HS-27A (cell line): ENCODE measurements around the gene CYB5R3.
"Not testable (repeated sequence)": the region's sequence is repeated elsewhere in the genome, so short reads cannot be mapped to it uniquely, and the experiment has no call there.

Experiments
- DNase-seq: peaks from one replicate; pipeline ENCODE4 v3.0.0-alpha.2; 2012; ENCODE audit warnings: low read depth, missing footprints

Gene CYB5R3

DNA sequence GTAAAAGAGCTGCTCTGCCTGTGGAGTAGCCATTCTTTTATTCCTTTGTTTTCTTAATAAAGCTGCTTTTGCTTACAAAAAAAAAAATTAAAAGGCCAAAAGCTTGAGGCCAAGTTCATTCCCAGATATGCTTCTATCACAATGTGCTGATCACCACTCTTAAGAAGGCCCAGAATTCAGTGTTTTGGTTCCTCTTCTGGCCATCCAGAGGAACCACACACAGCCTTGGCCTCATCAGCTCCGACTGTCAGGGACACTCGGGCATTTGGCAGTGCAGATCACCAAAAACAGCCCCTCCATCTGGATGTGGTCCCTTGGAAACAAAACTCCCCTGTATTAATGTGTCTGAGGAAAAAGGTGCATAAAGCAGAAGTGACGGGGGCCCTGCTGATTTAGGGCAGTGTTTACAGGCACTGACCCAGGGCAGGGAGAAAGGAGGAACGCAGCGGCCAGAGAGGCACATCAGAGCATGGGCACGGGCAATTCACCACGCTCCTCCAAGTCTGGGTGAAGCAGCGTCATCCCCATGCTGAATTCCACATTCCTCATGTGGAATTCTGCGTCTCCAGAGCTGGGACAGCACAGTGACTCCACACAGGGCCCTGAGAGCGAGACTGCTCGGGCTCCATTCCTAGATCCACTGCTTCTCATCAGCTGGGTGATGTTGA, 52.2 kb downstream of the CYB5R3 start:
- DNase-seq, result no peak

DNA sequence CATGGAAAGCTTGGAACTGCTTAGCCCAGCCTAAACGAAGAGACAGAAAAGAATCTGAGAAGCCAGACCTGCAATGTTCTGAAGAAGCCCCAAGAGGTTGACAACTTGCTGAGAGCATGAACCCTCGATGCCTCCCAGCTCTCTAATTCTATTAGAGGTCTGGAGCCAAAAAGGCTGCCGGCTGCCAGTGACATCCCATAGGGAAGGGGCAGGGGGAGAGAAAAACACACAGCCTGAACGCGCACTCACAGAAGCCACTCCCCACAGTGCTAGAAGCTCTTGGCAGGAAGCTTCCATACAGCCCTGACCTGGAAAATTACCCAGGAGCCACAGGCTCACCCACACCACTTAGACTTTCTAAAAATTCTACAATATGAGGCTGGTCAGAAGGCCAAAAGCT, 52.9 kb downstream of the CYB5R3 start:
- DNase-seq, result no peak

DNA sequence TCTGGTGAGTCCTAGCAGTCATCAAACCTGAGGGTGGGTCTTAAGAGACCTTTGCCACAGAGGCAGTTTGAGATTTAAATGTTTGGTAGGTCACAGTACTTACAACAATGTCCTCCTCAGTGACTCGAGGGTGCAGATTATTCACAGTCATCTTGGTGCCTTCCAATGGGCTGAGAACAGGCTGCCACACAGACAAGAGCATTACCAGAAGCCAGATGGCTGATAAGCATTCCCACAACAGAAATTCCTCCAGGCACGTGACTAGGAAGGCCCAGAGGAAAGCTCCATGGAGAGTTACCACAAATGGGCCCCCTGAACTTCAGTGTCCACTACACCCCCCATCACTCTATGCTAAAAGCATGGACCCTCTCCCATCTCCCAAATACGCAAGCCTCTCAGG, 53.8 kb downstream of the CYB5R3 start:
- no peak for DNase-seq

DNA sequence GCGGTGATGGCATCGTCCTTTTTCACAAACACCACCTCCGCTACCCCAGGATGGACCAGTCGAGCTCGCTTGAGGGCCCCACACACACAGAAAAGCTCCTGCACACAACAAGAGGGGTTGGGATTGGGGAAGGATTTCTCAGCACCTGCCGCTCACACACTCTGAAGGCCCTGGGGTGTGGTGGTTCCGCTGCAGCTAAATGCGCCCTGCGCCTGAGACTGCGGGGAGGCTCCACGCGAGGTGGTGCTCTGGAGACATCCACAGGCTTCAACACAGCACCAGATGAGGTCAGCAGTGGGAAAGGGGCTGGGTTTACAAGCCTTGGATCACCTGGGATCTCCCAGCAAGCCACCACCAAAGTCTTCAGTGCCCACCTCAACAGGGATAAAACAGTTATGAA, 57.2 kb downstream of the CYB5R3 start:
- DNase-seq, result no peak

DNA sequence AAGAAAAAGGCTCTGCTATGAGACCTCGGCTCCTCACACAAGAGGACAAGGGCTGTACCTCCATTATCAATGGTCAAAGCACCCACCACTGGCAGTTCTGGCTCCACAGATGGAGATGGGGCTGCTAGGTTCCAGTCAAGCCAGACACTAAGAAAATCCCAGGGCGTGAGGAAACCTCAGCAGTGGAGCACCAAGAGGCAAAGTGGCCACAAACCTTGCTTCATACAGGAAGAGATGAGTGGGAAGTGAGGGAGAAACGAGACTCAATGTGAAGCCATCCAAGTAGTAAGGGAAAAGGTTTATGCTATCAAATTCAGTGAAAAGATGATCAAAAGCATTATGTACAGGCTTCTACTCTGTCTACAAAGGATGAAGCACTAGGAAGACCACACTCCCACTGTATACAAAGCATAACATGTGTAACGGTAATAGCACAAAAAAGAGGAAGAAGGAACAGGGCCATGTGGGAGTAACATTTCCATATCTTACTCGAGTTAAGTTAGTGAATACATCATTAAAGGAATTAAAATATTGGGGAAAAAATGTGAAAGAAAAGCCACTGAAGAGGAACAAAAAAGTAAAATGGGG, 61.5 kb downstream of the CYB5R3 start:
- DNase-seq, result no peak

DNA sequence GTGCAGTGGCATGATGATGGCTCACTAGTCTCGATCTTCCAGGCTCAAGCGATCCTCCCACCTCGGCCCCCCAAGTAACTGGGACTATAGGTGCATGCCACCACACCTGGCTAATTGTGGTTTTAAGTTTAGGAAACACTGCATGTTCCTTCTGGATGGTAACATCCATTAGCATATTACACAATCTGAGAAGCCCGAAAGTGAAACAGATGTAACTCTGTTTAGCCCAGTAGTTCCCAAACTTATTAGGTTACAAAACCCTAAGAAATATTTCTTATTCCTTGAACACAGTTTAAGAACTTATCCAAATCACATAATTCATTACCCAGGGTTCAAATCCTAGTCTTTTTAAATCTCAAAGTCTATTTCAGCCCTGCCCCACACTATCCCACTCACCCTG, 62.8 kb downstream of the CYB5R3 start:
- no peak for DNase-seq

DNA sequence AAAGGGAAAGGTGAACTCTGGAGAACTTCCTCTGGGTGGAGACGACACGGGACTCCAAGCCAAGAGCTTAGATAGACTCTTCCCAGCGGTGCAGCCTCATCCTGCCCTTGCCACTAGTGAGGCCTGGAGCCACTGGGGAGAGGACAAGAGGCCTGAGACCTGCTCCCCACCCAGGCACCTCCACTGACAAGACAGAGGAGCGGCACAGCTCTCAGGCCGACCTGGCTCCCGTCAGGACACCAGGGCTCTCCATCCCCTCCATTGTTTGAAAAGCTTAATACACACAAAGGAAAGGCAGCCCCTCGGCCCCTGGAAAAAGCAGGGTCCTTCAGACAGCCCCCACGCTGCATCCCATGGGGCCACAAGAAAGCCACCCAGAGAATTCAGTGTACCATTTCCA, 64.1 kb downstream of the CYB5R3 start:
- no peak for DNase-seq

DNA sequence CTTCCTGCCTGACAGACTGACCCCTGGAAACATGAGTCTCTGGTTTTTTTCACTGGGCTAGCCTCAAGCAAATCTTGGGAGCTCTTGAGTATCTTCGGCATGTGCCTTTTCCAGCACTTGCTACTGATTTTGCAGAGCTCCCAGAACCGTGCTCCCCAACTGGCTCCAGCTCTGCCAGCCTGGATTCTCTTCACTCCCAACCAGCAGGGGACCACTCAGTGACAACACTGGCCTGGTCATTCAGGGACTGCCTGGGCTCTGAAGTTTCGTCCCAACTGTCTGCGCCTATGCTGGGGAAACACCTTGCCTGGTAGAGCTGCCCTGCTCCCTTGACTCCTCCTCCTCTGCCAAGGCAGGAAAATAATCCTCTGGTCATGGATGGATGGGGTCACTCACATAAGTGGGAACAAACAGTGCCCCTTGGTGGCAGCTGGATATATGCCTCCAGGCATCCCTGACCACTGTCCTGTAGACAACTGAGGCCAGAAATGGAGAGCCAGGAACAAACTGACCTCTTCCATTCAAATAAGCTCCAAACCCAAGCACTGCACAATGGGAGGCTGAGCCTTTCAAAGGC, 64.7 kb downstream of the CYB5R3 start:
- no peak for DNase-seq

DNA sequence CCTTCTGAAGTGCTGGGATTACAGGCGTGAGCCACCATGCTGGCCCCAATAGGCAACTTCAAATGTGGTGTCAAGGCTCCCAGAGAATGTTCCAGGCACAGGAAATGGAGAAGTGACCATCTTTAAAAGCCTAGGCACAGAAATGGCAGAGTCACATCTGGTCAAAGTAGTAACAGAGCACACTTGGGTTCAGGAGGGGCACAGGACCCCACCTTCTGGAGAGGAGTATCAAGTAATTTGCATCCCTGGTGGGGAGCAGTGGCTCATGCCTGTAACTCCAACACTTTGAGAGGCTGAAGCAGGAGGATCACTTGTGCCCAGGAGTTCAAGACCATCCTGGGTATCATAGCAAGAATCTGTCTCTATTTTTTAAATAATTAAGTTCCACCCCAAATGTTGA, 66.2 kb downstream of the CYB5R3 start:
- no peak for DNase-seq

DNA sequence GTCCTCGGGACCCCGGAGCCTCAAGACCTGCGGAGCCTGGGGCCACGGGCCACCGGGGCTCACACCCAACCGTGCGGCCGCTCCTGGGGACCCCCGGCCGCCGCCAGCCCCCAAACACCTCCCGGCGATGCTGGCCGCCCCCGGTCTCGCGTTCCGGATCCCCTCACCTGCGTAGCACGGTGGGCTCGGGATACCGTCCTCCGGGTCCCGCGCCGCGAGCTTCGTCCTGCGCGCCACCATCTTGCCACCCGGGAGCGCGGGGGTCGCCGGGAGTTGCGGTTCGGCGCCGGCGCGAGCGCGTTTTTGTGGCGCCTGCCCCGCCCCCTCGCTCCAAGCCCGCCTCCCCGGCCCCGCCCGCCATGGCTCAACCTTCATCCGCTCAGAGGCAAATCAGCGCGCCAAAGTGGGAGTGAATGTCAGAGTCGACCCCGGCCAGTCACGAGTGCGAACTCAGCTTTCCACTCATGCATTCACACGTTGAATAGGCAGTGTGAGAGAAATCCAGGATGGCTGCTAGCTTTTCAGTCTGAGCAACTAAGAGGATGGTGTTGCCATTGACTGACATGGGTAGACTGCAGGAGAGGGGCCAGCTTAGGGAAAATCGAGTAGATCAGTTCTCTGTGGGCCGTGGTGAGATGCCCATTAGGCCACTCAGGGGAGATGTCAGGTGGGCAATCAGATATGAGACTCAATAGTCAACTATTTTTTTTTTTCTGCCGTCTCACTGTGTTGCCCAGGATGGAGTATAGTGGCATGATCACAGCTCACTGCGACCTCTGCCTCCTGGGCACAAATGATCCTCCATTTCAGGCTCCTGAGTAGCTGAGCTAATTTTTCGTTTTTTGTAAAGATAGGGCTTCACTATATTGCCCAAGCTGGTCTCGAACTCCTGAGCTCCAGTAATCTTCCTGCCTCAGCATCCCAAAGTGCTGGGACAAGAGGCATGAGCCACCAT, 67.2 kb downstream of the CYB5R3 start:
- DNase-seq, result peak; percentile 26

DNA sequence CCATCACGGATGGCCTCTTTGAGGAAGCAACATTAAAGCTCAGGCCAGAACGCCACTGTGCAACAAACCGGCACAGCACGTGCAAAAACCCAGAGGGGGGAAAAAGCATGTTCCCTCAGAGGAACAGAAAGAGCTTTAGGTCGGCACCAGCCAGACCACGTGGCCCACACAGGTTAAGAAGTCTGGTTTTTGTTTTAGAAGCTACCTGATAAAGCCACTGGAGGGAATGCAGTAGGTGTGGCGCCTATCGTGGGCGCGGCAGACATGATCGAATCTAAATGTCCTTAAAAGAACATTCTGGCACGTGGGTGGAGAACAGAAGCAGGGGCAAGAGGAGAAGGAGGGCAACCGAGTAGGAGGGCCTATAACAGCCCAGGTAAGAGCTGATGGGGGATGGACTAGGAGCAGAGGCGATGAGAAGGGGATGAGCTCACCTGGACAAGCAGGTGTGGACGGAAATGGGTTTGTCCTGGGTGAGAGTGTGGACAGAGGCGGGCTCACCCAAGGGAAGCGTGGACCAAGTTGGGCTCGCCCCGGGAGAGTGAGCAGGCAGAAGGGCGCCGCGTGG, 67.9 kb downstream of the CYB5R3 start:
- DNase-seq, result not testable (repeated sequence)

DNA sequence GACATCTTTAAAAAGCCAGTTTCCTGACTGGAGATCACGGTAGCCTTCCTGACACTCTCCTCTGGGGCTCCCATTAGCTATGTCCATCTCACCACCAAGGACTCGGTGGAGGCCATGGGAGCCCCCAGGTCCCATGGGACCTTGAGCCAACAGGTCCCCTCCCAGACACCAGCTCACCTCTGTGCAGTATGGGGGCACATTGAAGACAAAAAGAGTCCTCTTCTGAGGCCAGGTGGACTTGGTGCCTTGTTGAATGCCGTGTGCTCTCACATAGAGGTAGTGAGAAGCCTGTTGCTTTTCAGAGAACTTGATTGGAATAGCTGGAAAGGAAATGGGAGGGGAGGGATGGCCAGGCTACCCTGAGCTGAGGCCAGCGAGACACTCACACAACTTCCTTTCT, 69.2 kb downstream of the CYB5R3 start:
- not testable (repeated sequence) for DNase-seq

DNA sequence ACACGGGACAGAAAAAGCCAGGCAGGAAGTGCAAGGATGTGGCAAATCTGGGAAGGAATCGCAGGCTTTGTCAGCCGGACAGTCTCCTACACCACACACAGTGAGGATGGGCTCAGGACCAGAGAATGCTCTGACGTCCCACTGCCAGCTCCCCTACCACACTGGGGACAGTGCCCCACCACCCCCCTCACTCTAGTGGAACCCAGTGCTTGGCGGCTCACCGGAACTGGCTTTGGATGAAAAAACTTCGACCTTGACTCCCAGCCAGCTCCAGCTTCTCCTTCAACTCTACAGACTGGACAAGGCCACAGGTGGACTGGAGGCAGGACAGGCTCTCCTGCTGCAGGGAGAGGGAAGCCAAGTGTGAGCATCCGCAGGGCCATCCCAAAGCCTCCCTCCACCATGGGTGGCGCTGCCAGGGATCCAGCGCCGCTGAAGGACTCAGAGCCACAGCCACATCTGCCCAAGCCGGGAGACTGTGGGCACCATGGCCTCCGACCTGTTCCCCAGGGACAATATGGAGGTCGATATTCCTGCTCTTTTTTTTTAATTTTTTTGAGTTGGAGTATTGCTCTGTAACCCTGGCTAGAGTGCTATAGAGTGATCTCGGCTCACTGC, 71.5 kb downstream of the CYB5R3 start:
- no peak for DNase-seq

DNA sequence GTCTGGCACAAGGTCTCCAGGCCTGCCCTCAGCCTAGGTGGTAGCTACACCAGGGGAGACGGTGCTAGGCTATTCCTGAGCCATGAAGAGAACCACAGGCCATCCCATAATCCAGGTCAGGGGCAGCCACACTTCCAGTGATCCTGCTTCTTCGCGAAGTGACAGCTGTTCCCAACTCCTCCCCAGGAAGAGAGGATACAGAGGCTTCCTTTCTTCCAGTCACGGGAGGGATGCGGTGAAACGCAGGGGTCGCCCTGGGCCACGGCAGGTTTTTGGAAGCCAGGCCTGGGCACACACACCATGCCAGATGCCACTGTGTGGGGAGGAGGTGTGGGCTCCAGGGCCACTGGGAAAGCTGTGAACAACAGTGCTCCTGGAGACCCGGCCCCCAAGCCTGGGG, 72.1 kb downstream of the CYB5R3 start:
- not testable (repeated sequence) for DNase-seq

DNA sequence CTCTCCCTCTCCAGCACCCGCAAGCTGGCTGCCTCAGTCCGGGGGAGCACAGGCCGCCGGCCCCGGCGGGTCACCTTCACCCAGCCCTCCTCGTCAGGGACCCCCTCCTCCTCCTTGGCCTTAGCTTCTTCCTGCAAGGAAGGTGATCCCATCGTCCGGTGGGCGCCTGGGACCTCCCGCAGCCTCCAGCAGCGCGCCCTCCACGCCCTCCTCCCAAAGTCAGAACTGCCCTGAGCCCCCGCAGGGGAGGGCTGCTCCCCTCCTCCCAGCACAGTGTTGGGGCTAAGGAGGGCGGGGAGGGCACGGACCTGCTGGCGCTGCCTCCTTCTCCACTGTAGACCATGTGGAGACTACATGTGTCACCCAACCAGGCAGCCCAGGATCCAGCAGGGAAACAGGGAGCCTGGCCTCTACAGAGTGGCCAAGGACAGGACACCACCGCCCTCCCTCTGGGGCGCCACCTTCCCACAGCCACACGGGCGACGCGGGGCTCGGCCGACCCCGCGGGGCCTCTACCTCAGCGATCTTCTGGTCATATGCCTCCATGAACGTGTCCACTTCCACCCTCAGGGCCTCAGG, 73.1 kb downstream of the CYB5R3 start:
- not testable (repeated sequence) for DNase-seq

DNA sequence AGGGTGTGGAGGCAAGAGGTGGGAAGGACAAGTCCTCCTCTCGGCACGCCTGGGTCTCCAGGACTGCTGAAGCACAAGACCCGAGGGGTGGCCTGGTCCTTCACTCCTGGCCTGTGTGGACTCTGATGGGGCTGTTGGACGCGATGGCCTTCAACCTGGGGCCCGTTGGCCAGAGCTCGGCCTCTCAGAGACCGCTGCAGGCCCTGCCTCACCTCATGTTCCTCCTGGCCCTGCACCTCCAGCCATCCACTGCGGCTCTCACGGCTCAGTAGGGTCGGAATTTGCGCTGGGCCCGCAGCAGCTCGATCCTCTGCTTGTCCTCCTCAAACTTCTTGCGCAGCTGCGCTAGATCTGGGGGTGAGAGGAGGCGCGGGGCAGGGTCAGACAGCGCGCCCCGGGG, 74.7 kb downstream of the CYB5R3 start:
- DNase-seq, result not testable (repeated sequence)

DNA sequence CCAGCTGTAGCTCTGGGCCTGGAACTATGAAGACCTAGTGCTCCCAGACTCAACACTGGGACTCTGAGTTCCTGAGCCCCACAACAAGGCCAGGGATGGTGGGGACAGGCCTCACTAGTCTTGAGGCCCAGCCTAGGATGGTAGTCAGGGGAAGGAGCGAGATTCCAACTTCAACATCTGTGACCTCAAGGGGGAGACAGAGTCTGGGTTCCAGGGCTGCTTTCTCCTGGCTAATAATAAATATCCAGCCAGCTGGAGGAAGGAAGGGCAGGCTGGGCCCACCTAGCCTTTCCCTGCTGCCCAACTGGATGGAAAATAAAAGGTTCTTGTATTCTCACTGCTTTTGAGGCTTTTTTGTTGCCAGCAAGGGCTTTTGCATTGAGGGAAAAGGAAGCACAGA, 75.1 kb downstream of the CYB5R3 start:
- not testable (repeated sequence) for DNase-seq

DNA sequence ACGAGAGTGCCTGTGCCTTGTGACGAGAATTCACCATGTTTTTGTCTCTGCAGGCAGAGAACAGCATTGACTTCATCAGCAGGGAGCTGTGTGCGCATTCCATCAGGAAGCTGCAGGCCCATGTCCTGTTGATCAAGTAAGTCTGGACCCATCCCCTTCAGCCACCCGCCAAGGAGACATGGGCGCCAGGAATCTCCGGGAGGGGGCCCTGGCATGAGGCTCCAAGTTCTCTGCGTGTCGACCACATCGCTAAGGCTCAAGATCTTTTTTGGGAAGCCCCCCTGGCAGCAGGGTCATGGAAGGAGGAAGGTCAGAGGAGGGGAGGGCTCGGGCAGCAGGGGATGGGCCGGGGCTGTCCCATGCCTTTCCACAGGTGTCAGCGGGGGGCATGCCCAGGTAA, 78.1 kb downstream of the CYB5R3 start:
- DNase-seq, result not testable (repeated sequence)

DNA sequence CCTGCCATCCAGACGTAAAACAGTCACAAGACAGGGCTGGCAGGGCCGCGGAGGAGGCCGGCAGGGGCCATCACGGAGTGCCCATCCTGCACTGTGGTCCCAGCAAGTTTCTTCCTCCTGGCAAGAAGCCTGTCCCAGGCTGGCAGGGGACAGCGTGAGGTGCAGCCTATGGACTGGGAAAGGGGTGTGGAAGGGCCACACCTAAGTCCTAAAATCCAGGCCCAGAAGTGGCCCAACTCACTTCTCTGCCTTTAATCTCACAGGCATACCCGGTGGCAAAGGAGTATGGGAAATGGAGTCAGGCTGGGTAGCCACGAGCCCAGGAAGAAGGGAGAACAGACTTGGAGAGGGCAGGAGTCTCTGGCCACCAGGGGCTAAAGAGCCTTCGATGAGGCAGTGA, 78.6 kb downstream of the CYB5R3 start:
- DNase-seq, result not testable (repeated sequence)

DNA sequence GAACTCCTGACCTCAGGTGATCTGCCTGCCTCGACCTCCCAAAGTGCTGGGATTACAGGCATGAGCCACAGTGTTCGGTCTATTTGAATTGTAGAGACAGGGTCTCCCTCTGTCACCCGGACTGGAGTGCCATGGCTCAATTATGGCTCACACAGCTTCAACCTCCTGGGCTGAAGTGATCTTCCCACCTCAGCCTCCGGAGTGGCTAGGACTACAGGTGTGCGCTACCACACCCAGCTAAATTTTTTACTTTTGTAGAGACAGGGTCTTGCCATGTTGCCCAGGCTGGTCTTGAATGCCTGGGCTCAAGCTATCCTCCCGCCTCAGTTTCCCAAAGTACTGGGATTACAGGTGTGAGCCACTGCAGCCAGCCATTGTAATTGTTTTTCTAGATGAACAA, 81.2 kb downstream of the CYB5R3 start:
- DNase-seq, result not testable (repeated sequence)
